Measurements from ENCODE around the gene PSMC3. TPM values are rescaled to one million over a fixed set of nuclear protein-coding genes. Genes with fewer than 3 reads are reported as not detected.

Gene PSMC3
- total and polyA plus RNA-seq, 2 of the 13 experiments (the other 11 are each of a cell fraction or from before 2014, with no cell fraction given) = 75.8 to 214 TPM

DNA sequence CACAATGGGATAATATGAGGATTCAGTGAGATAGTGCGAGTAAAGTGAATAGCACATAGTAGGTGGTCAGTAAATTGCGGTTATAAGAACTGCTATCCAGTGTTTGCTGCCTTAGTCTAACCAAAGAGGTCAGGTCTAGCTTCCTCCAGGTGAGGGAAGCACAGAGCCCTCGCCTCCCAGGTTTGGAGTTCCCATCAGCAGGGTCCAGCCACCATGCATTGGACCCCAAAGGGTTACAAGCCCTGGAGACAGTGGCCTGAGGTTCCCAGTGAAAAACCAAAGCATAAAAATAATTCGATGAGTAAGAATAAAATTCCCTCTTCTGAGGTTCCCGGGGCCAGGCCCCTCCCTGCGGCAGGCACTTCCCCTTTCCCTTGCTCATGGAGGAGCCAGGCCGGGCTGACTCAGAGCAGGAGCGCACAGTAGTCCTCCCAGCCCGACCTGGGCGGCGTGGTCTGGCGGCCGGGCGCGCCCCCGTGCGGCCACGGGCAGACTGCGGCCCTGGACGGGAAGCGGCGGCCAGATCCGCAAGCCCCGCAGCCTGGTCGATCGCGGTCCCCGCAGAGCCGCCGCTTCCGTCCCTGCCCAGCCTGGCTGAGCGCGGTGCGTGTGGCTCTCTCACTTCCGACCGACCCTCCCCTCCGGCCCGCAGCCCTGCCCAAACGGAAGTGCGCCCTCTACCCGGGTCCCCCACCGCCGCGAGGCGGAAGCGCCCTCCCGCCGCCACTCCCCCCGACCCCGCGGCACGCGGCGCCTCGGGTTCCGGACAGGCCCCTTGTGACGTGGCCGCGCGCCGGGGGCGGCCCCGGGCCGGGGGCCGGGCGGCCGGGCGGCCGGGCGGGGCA is 18.3 kb downstream of the PSMC3 start, which contains the start of gene SLC39A13 (continued):
- no peak for TF ChIP-seq NR2F1 (CRISPR knock-in tag; IDR thresholded peaks at IDR 0.05)
- peak; percentile 93; the same call in 1 of the 2 replicates for TF ChIP-seq ZNF761 (CRISPR knock-in tag; conservative IDR thresholded peaks at IDR 0.05)
- peak; percentile 53; the same call in 1 of the 2 replicates for TF ChIP-seq ZNF44 (CRISPR knock-in tag; IDR thresholded peaks at IDR 0.05)
- no peak for TF ChIP-seq HMGA1 (CRISPR knock-in tag; conservative IDR thresholded peaks at IDR 0.05)
- peak; percentile 99 for TF ChIP-seq KAT8 (CRISPR knock-in tag; IDR thresholded peaks at IDR 0.05)
- TF ChIP-seq FOXK2 (IDR thresholded peaks at IDR 0.05) = 0 out of 2 replicates have a peak, but pooled peaks have one; percentile 44

DNA sequence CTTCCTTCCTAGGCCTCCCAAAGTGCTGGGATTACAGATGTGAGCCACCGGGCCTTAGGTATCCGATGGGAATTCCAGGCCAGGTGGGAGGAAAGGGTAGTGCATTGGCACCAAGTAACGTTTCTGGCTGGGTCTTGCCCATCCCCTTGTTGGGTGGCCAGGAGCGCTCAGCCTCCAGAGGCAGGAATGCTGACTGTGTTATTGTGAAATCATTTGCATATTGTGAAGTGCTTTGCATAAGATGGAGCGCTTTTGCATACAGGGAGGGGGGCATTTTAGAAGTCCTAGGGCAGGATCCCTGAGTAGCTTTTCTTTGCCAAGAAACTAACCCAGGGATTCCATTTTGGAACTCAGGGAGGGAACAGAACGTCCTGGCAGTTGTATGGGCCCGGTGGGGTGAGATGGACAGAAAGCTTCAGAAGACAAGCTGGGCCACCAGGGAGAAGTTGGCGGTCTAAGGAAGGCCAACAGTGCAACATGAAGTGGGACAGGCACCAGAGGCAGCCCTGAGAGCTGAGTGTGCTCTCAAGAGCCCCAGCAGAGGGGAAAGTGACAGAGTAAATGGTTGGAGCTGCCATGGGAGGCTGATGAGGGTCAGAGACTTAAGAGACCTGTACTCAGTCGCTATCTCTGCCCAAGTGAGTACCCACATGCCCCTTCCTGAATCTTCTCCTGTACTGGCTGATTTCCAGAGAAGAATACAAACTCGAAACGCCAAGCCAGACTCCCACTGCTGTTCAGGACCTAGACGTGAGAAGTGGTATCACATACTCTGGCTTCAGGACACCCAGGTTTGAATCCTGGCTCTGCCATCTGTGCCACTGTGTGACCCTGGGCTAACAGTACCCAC is 19.1 kb downstream of the PSMC3 start:
- Histone ChIP-seq H3K79me2 (ENCODE audit: insufficient read depth, low read length) (peaks cover 9% of the 10 kb centered on the region), H2AFZ (ENCODE audit: low read length) (peak overlapping the region; percentile 46), H3K36me3 (replicated peaks in 1 of 2; ENCODE audit: control insufficient read depth in 1 of 2, insufficient read depth in 2 of 2, low read length in 2 of 2) (no peaks in the 10 kb centered on the region; a peak in 1 of 5 replicates), H3K9ac (ENCODE audit: insufficient read depth, low read depth, low read length) (peak overlapping the region; percentile 71), H3K4me1 (ENCODE audit: insufficient read depth, low read length) (peaks cover 53% of the 10 kb centered on the region), H4K20me1 (ENCODE audit: insufficient read depth, low read length) (no peaks in the 10 kb centered on the region), H3K27me3 (ENCODE audit: control insufficient read depth in 1 of 2, insufficient read depth in 2 of 2, low read length in 2 of 2) (no peaks in the 10 kb centered on the region; a peak in 1 of 5 replicates), H3K4me3 (replicated peaks in 1 of 3; ENCODE audit: insufficient read depth in 1 of 3, low read depth in 2 of 3, low read length in 3 of 3) (peak overlapping the region; percentile 57 to 78 (median 69)), H3K9me3 (ENCODE audit: low read length) (no peaks in the 10 kb centered on the region), H3K4me2 (ENCODE audit: low read depth, low read length) (peak overlapping the region; percentile 94), H3K27ac (ENCODE audit: extremely low read length, insufficient read depth, low read length) (peak overlapping the region; percentile 83)
- no peak for DNase-seq (ENCODE audit: low spot score)
- ATAC-seq = no peak; the same call in 2 of the 3 replicates
- in situ Hi-C loops (cut with HindIII; ENCODE audit: extremely low pct_ligation_motif_present, low pct_unique_long_range_greater_than_20kb) (loop anchor here (5.0 kb wide), 1 partner anchor 35 kb away; no protein-coding TSS in a partner anchor), intact Hi-C loops (cut with micrococcal nuclease; ENCODE audit: unreplicated experiment) (no loop called here)
- no peak for FAIRE-seq
- CTCF ChIA-PET (ENCODE audit: low intra/inter-chr PET ratio, low total read pairs) = interaction anchor here (2.5 kb wide), 1 partner anchor 33 kb away, joined by 35 read pairs; no protein-coding TSS in a partner anchor
- POLR2A ChIA-PET = interaction anchor here (0.6 to 1.9 kb wide), 6 partner anchors 9 to 47 kb away, joined by 3 to 9 read pairs (median 4); partner anchors contain the start of gene PSMC3
- WGBS (ENCODE audit: low lambda C conversion rate) = 54% methylated on average over 12 of the region's 12 CpGs
- peak; percentile 53 to 63; a peak in 3 of 4 replicates for TF ChIP-seq MAFK (conservative IDR thresholded peaks at IDR 0.05 in 1 of 2, IDR thresholded peaks at IDR 0.05 in 1 of 2; ENCODE audit: low read length in 2 of 2)
- no peak for TF ChIP-seq ZNF780A (CRISPR knock-in tag; IDR thresholded peaks at IDR 0.05)
- TF ChIP-seq MAFF (IDR thresholded peaks at IDR 0.05; ENCODE audit: low read depth, low read length) = peak; percentile 46; the same call in 1 of the 2 replicates
- no peak for TF ChIP-seq NR1H2 (CRISPR knock-in tag; IDR thresholded peaks at IDR 0.05; ENCODE audit: borderline replicate concordance, low read depth)
- TF ChIP-seq, protein P1, sequence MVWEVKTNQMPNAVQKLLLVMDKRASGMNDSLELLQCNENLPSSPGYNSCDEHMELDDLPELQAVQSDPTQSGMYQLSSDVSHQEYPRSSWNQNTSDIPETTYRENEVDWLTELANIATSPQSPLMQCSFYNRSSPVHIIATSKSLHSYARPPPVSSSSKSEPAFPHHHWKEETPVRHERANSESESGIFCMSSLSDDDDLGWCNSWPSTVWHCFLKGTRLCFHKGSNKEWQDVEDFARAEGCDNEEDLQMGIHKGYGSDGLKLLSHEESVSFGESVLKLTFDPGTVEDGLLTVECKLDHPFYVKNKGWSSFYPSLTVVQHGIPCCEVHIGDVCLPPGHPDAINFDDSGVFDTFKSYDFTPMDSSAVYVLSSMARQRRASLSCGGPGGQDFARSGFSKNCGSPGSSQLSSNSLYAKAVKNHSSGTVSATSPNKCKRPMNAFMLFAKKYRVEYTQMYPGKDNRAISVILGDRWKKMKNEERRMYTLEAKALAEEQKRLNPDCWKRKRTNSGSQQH (CRISPR knock-in tag; IDR thresholded peaks at IDR 0.05; ENCODE audit: low read depth) = no peak
- no peak for TF ChIP-seq EEA1 (CRISPR knock-in tag; IDR thresholded peaks at IDR 0.05; ENCODE audit: borderline replicate concordance)
- 0 out of 4 replicates have a peak, but pooled peaks of 1 of the 2 experiments have one; percentile 8 for TF ChIP-seq POLR2A (IDR thresholded peaks at IDR 0.05; ENCODE audit: insufficient read depth in 1 of 2, low read depth in 2 of 2, low read length in 2 of 2)
- peak; percentile 77 for TF ChIP-seq CEBPB (IDR thresholded peaks at IDR 0.05; ENCODE audit: borderline replicate concordance, low read depth, low read length)
- peak; percentile 45 for TF ChIP-seq TEAD3 (CRISPR knock-in tag; optimal IDR thresholded peaks at IDR 0.05; ENCODE audit: borderline replicate concordance)
- 0 out of 2 replicates have a peak, but pooled peaks have one; percentile 10 for TF ChIP-seq HNRNPL (IDR thresholded peaks at IDR 0.05; ENCODE audit: low read depth, low read length)
- TF ChIP-seq NFE2L1 (CRISPR knock-in tag; IDR thresholded peaks at IDR 0.05; ENCODE audit: borderline replicate concordance) = 0 out of 2 replicates have a peak, but pooled peaks have one; percentile 9
- TSS peak; percentile 93 for BruUV-seq (replicated peaks)
